NT2/D1 (cell line): ENCODE data around the gene PEAK3.
A peak's percentile ranks its signal among the peaks of the same experiment; 100 is the strongest.

Experiments
- DNase-seq: peaks from one replicate; pipeline ENCODE4 v3.0.0-alpha.2; 2011; ENCODE audit warnings: low read depth, low spot score
- H3K27me3 ChIP-seq: 2 replicates; pipeline ENCODE4 v1.6.0; 2011; ENCODE audit warnings: mild to moderate bottlenecking; ENCODE audit not compliant: insufficient read length, insufficient read depth
- H3K36me3 ChIP-seq: 2 replicates; pipeline ENCODE4 v1.6.1; 2011; ENCODE audit warnings: mild to moderate bottlenecking, low read length, mixed read lengths; ENCODE audit not compliant: insufficient read depth, insufficient read length
- H3K4me1 ChIP-seq: 2 replicates; pipeline ENCODE4 v1.5.1; 2011; ENCODE audit not compliant: insufficient read depth, insufficient read length
- H3K4me3 ChIP-seq: 2 replicates; pipeline ENCODE4 v1.5.1; 2011; ENCODE audit warnings: low read depth; ENCODE audit not compliant: insufficient read length
- H3K9ac ChIP-seq: 2 replicates; pipeline ENCODE4 v1.6.0; 2011; ENCODE audit warnings: low read depth; ENCODE audit not compliant: insufficient read length
- H3K9me3 ChIP-seq: 2 replicates; pipeline ENCODE4 v1.5.1; 2011; ENCODE audit warnings: mild to moderate bottlenecking, low read length; ENCODE audit not compliant: insufficient read depth
- SUZ12 ChIP-seq: IDR thresholded peaks from 2 replicates; pipeline ENCODE4 v1.6.1; 2011; ENCODE audit not compliant: insufficient read length, insufficient read depth; ENCODE audit errors: extremely low read depth
- YY1 ChIP-seq: IDR thresholded peaks from 2 replicates; pipeline ENCODE4 v1.6.1; 2011; ENCODE audit not compliant: insufficient read length, insufficient read depth
- ZNF274 ChIP-seq: IDR thresholded peaks from 2 replicates; pipeline ENCODE4 v1.6.1; 2011; ENCODE audit warnings: mild to moderate bottlenecking, low read depth, low read length

The PEAK3 gene

DNA sequence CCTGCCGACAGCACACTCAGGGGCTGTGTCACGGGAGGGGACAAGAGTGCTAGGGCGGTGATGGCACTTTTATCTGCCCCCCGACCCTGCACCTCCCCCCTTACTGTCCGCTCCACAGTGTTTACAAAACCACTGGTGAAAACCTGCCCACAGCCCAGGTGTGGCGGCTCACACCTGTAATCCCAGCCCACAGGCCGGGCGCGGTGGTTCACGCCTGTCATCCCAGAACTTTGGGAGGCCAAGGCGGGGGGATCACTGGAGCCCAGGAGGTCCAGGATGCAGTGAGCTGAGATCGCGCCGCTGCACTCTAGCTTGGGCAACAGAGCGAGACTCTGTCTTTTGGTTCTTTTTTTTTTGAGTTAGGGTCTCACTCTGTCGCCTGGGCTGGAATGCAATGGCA lies 14.2 kb upstream of the PEAK3 start:
- peaks cover 17% of the 10 kb centered on the region for H3K4me1 ChIP-seq
- TF ChIP-seq SUZ12 (no peak), ZNF274 (no peak), YY1 (no peak)
- no peak for DNase-seq

DNA sequence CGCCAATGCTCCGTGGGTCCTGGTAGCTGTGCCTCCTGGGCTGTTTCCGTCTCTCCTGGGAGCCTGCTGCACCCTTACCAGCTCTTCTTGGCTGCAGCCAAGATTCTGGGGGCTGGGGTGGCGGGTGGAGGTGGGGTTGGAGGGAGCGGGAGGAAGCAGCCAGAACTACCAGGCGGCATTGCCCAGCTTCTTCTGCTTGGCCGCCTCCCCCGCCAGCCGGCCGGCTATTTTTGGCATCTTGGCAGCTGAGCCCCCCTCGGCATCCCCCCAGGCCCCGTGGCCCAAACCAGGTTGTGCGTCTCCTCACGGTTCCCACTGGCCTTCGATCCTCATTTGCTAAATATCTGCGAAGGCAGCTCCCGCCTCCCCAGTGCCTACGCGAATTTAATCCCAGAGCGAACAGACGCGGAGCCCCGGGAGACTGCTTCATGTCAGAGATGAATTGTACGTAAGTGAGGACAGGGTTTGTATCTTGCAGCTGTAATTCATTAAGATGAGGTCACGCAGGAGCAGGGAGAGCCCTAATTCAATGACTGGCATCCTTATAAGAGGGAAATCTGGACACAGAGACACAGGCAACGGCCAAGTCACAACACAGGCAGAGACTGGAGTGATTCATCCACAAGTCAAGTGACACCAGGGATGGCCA lies 12.8 kb upstream of the PEAK3 start:
- Histone ChIP-seq H3K4me3 (no peak overlapping the region), H3K27me3 (peaks cover 50% of the 10 kb centered on the region), H3K36me3 (no peaks in the 10 kb centered on the region), H3K4me1 (peaks cover 20% of the 10 kb centered on the region), H3K9me3 (no peaks in the 10 kb centered on the region), H3K9ac (no peak overlapping the region)
- no peak for DNase-seq
- no peak for TF ChIP-seq YY1
- no peak for TF ChIP-seq SUZ12
- no peak for TF ChIP-seq ZNF274

More for the DNA sequence above, 14.2 kb upstream of the PEAK3 start:
- Histone ChIP-seq H3K9ac (peak overlapping the region; percentile 42), H3K4me3 (no peak overlapping the region), H3K36me3 (no peaks in the 10 kb centered on the region), H3K9me3 (no peaks in the 10 kb centered on the region), H3K27me3 (peaks cover 37% of the 10 kb centered on the region)

- Histone ChIP-seq H3K9ac (peak overlapping the region; percentile 27), H3K9me3 (no peaks in the 10 kb centered on the region), H3K36me3 (no peaks in the 10 kb centered on the region), H3K4me1 (peaks cover 20% of the 10 kb centered on the region), H3K27me3 (peaks cover 84% of the 10 kb centered on the region), H3K4me3 (peak overlapping the region; percentile 27)
- no peak for DNase-seq
- no peak for TF ChIP-seq ZNF274
- TF ChIP-seq SUZ12, result peak; percentile 73
Observed at GRCh38 chr19:2291185-2291751, 9.3 kb upstream of the PEAK3 start.

DNA sequence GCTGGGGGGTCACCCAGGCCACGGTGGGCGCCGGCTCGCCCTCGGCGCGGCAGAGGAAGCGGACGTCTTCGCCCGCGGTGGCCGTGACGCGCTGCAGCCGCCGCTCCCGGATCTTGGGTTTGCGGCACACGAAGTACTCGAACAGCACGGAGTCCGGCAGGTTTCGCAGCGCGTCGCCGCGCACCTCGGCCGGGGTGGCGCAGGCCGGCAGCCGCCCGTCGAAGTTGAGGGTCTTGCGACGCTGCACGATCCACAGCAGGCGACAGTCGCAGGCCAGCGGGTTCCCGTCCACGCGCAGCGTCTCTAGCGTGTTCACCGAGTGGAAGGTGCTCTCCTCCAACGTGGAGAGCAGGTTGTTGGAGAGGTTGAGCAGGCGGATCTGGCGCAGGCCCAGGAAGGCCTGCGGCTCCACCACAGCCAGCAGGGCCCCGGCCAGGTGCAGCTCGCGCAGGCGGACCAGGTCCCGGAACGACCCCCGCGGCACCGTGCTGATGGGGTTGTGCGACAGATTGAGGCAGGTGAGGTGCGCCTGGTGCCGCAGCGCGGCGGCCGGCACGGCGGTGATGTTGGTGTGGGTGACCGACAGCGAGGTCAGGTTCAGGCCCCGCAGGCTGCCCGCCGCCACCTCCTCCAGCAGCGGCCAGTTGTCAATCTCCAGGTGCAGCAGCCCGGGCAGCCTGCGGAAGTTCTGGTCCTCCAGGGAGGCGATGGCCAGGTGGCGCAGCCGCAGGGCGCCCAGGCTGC lies 8.6 kb upstream of the PEAK3 start:
- peak overlapping the region; percentile 27 for H3K9ac ChIP-seq
- peak overlapping the region; percentile 40 for H3K4me3 ChIP-seq
- no peaks in the 10 kb centered on the region for H3K9me3 ChIP-seq
- peaks cover 85% of the 10 kb centered on the region for H3K27me3 ChIP-seq
- no peak for TF ChIP-seq ZNF274
- peak; percentile 91 for TF ChIP-seq SUZ12
- H3K36me3 ChIP-seq, result no peaks in the 10 kb centered on the region
- peaks cover 20% of the 10 kb centered on the region for H3K4me1 ChIP-seq
- DNase-seq, result no peak

DNA sequence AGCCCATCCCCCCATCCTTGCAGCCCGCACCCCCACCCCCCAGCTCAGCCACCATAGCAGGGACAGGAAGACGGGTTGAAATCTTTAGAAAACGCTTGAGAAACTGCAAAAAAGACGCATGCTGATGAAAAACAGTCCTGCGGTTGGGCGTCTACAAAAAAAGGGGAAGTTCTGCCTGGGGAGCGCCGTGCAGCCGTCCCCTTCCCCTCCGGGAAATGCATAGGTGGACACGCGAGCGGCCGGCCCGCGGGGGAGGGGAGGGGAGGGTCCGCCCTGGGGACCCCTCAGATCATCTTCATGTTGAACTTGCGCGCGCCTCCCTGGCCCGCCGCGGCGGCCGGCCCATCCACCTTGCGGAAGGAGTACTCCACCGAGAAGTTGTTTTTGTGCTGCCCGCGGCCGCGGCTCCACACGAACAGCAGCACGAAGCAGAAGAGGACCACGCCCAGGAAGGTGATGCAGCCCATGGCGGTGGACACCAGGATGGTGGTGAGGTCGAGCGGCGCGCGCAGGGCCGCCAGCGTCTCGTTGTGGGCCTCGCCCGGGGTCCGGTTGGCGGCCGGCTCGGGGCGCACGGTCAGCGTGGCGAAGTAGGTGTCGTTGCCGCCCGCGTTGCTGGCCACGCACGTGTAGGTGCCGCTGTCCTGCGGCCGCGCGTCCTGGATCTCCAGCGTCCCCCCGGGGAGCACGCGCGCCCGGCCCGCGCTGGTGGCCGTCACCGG lies 7.9 kb upstream of the PEAK3 start:
- peak overlapping the region; percentile 27 for H3K9ac ChIP-seq
- no peak for DNase-seq
- TF ChIP-seq YY1 (no peak), SUZ12 (no peak), ZNF274 (no peak)
- H3K9me3 ChIP-seq, result no peaks in the 10 kb centered on the region
- peaks cover 87% of the 10 kb centered on the region for H3K27me3 ChIP-seq
- H3K4me1 ChIP-seq, result peaks cover 20% of the 10 kb centered on the region
- peak overlapping the region; percentile 40 for H3K4me3 ChIP-seq
- H3K36me3 ChIP-seq, result no peaks in the 10 kb centered on the region

DNA sequence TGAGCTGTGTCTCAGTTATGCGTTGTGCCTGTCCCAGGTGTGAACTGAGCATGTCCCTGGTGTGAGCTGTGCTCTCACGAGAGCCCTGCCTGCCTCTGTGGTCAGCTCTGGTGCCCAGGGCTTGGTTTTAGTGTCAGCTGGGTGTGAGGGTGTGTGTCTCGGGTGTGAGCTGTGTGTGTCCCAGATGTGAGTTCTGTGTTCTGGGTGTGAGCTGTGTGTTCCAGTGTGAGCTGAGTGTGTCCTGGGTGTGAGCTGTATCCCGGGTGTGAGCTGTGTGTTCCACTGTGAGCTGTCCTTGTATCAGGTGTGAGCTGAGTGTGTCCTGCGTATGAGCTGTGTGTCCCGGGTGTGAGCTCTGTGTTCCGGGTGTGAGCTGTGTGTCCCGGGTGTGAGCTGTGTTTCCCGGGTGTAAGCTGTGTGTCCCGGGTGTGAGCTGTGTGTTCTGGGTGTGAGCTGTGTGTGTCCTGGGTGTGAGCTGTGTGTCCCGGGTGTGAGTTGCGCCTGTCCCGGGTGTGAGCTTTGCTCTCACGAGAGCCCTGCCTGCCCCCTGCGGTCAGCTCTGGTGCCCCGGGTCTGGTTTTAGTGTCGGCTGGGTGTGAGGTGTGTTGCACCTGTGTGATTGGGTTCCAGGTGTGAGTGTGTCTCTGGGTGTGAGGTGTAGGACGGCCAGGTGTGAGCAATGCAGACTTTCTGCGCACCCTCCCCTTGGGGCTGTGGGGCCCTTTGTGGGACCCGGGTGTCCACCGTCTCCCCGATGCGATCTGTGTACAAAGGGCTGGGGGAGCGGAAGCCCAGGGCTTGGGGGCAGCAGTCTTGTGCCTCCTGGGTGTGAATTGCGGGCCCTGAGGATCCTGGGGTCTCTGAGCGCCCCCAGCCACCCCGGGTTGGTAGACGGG lies 7.1 kb upstream of the PEAK3 start:
- Histone ChIP-seq H3K4me1 (peaks cover 20% of the 10 kb centered on the region), H3K4me3 (no peak overlapping the region), H3K36me3 (no peaks in the 10 kb centered on the region), H3K27me3 (peaks cover 83% of the 10 kb centered on the region), H3K9me3 (no peaks in the 10 kb centered on the region), H3K9ac (no peak overlapping the region)
- no peak for TF ChIP-seq SUZ12
- TF ChIP-seq YY1, result no peak
- no peak for TF ChIP-seq ZNF274
- DNase-seq, result no peak
